ENCODE measurements around the gene EFCAB6. TPM values are rescaled to one million over a fixed set of nuclear protein-coding genes. Genes with fewer than 3 reads are reported as not detected.

The EFCAB6 gene
- total and polyA plus RNA-seq, 2 of the 4 experiments (the other 2 are of a cell fraction) = 0.44 to 1.1 TPM

DNA sequence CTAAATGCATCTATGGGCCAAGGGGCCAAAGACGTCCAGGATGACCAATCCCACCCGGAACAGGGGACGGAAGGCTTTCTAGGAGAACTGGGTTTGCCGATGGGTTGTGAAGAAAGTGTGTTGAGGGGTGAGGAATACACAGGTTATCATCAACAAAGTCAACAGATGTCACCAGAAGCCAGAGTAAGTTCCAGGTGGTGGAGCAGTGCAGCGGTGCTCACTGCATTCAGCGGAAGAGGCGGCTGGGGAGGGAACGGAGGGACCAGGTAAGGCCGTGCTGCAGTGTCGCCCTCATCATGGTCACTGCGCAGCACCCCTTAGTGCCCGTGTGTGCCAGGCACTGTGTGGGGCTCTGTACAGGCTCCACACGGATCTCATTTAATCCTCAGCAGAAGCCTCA lies 176.0 kb downstream of the EFCAB6 start:
- H4K5ac ChIP-seq (ENCODE audit: low read depth, low read length) = no peak overlapping the region
- no peak overlapping the region for H3K4me2 ChIP-seq (ENCODE audit: low read depth, low read length)
- H3K4ac ChIP-seq (ENCODE audit: low read depth, low read length) = no peak overlapping the region
- no TSS peak for BruUV-seq (replicated peaks)
- DNase-seq (no peak), ATAC-seq (ENCODE audit: low read depth) (no peak)
- H3K27me3 ChIP-seq (ENCODE audit: control insufficient read depth, insufficient read depth, low read length) = no peaks in the 10 kb centered on the region; the same call in 1 of the 2 replicates
- ChIA-PET CTCF (no interaction called here), POLR2A (ENCODE audit: unreplicated experiment) (no interaction called here)
- H2BK5ac ChIP-seq (ENCODE audit: low read depth, low read length, poor library complexity, severe bottlenecking) = no peak overlapping the region
- no peak overlapping the region for H2AFZ ChIP-seq (replicated peaks; ENCODE audit: low read length, poor library complexity)
- no peak overlapping the region for H2BK15ac ChIP-seq (ENCODE audit: low read depth, low read length)
- H4K20me1 ChIP-seq (ENCODE audit: insufficient read depth, low read length) = no peaks in the 10 kb centered on the region
- no peak overlapping the region for H3K56ac ChIP-seq (ENCODE audit: extremely low read depth, insufficient read depth, low read length)
- H3K14ac ChIP-seq (replicated peaks; ENCODE audit: low read depth, low read length) = no peak overlapping the region
- no peak overlapping the region for H4K91ac ChIP-seq (ENCODE audit: insufficient read depth, low read depth, low read length)
- no peak overlapping the region for H2BK120ac ChIP-seq (ENCODE audit: low read depth, low read length)
- whole genome bisulfite sequencing, 2 experiments (ENCODE audit: extremely low coverage in 2 of 2, insufficient read length in 1 of 2) = 85% methylated on average over 4 of the region's 13 CpGs; no CpG with 5 or more reads in 1 of the 2 experiments
- H3K9me1 ChIP-seq (ENCODE audit: insufficient read depth, low read length) = no peaks in the 10 kb centered on the region
- no peak overlapping the region for H3K23ac ChIP-seq (ENCODE audit: low read depth, low read length)
- no peak overlapping the region for H2AK5ac ChIP-seq (ENCODE audit: low read depth, low read length)
- H3K18ac ChIP-seq (ENCODE audit: low read depth, low read length) = no peak overlapping the region
- H3K79me1 ChIP-seq (ENCODE audit: low read depth in 1 of 2, low read length in 2 of 2) = no peaks in the 10 kb centered on the region
- H3K27ac ChIP-seq (ENCODE audit: insufficient read depth, low read length) = no peak overlapping the region
- TF ChIP-seq CHD1 (IDR thresholded peaks at IDR 0.05; ENCODE audit: low read depth, low read length) = no peak
- in situ Hi-C loops (cut with MboI; ENCODE audit: low sequenced_read_pairs) (no loop called here), intact Hi-C loops (cut with micrococcal nuclease) (no loop called here), dilution Hi-C loops (cut with HindIII; ENCODE audit: low sequenced_read_pairs, unreplicated experiment) (no loop called here)
- H4K8ac ChIP-seq (ENCODE audit: low read depth in 2 of 2, low read length in 2 of 2) = no peak overlapping the region
- H3K4me3 ChIP-seq (ENCODE audit: insufficient read depth, low read depth, low read length) = no peak overlapping the region
- H3K36me3 ChIP-seq (ENCODE audit: control insufficient read depth, insufficient read depth, low read length) = no peaks in the 10 kb centered on the region
- peaks cover 2% of the 10 kb centered on the region; the same call in 1 of the 2 replicates for H3K9me3 ChIP-seq (ENCODE audit: control insufficient read depth, insufficient read depth, low read length)
- H2AK9ac ChIP-seq (replicated peaks; ENCODE audit: low read depth, low read length, poor library complexity) = no peak overlapping the region
- H2BK20ac ChIP-seq (ENCODE audit: low read depth, low read length) = no peak overlapping the region
- H3K4me1 ChIP-seq (ENCODE audit: control insufficient read depth, insufficient read depth, low read length) = no peaks in the 10 kb centered on the region
- no peak overlapping the region for H3K9ac ChIP-seq (ENCODE audit: low read depth, low read length)
